Keratinocyte (primary cell): ENCODE results near the gene NUDT6. TPM values are rescaled to one million over a fixed set of nuclear protein-coding genes. Genes with fewer than 3 reads are reported as not detected.

Source experiments
- DNase-seq: peaks from one replicate; pipeline ENCODE4 v3.0.0-alpha.2; 2011; ENCODE audit warnings: low read depth, missing footprints, low spot score
- FAIRE-seq: peaks from 2 replicates; lab custom pipeline; 2011; peaks lifted over from hg19 to GRCh38; lab: Jason Lieb, UNC
- H2AFZ ChIP-seq: 2 replicates; pipeline ENCODE4 v1.6.0; 2012; ENCODE audit warnings: low read length, control low read depth, inconsistent platforms; ENCODE audit not compliant: control insufficient read depth
- H3K27ac ChIP-seq: 2 replicates; pipeline ENCODE4 v1.5.1; 2011; ENCODE audit warnings: low read length; ENCODE audit not compliant: control insufficient read depth, insufficient read depth
- H3K27me3 ChIP-seq: 3 replicates; pipeline ENCODE4 v1.6.0; 2011; ENCODE audit warnings: low read length; ENCODE audit not compliant: control insufficient read depth, insufficient read depth; ENCODE audit errors: extremely low read depth
- H3K36me3 ChIP-seq, 2 experiments: 2 replicates in 1 of 2; 3 replicates in 1 of 2; pipeline ENCODE4 v1.5.1; 2011; ENCODE audit warnings: low read length in 2 of 2, mild to moderate bottlenecking in 1 of 2; ENCODE audit not compliant: control insufficient read depth in 2 of 2, insufficient read depth in 2 of 2; ENCODE audit errors: extremely low read depth in 1 of 2
- H3K4me1 ChIP-seq: 3 replicates; pipeline ENCODE4 v1.5.1; 2011; ENCODE audit warnings: low read length; ENCODE audit not compliant: control insufficient read depth, insufficient read depth; ENCODE audit errors: extremely low read depth
- H3K4me2 ChIP-seq: 3 replicates; pipeline ENCODE4 v1.6.0; 2011; ENCODE audit warnings: low read depth, low read length; ENCODE audit not compliant: control insufficient read depth, insufficient read depth; ENCODE audit errors: extremely low read depth
- H3K4me3 ChIP-seq, 3 experiments: fragments of 200-600 bp in 1 of 3; sonication (generic) in 1 of 3; 2 replicates in 2 of 3; 3 replicates in 1 of 3; pipeline ENCODE4 v1.5.1; 2011 to 2016; ENCODE audit warnings: low read length in 3 of 3, mild to moderate bottlenecking in 3 of 3, control low read depth in 2 of 3, inconsistent platforms in 1 of 3, low read depth in 1 of 3, mixed read lengths in 1 of 3, mixed run types in 1 of 3, moderate library complexity in 1 of 3; ENCODE audit not compliant: control insufficient read depth in 2 of 3, insufficient read depth in 2 of 3; ENCODE audit errors: extremely low read depth in 1 of 3
- H3K79me2 ChIP-seq: 2 replicates; pipeline ENCODE4 v1.6.0; 2012; ENCODE audit warnings: low read length; ENCODE audit not compliant: control insufficient read depth, insufficient read depth
- H3K9ac ChIP-seq: 3 replicates; pipeline ENCODE4 v1.6.0; 2011; ENCODE audit warnings: low read length; ENCODE audit not compliant: control insufficient read depth, insufficient read depth; ENCODE audit errors: extremely low read depth
- H3K9me1 ChIP-seq: 3 replicates; pipeline ENCODE4 v1.6.0; 2011; ENCODE audit warnings: low read length; ENCODE audit not compliant: control insufficient read depth, insufficient read depth; ENCODE audit errors: extremely low read depth
- H3K9me3 ChIP-seq: 2 replicates; pipeline ENCODE4 v1.5.1; 2012; ENCODE audit warnings: low read depth, low read length; ENCODE audit not compliant: control insufficient read depth
- H4K20me1 ChIP-seq: 3 replicates; pipeline ENCODE4 v1.6.0; 2011; ENCODE audit warnings: low read length; ENCODE audit not compliant: control insufficient read depth, insufficient read depth; ENCODE audit errors: extremely low read depth
- CTCF ChIP-seq, 3 experiments: IDR thresholded peaks in 1 of 3; conservative IDR thresholded peaks in 1 of 3; optimal IDR thresholded peaks in 1 of 3; 2 replicates in 2 of 3; 3 replicates in 1 of 3; pipeline versions ENCODE3 to v1.5.1; 2011; ENCODE audit warnings: low read length in 3 of 3, mild to moderate bottlenecking in 3 of 3, moderate library complexity in 2 of 3, control low read depth in 1 of 3, inconsistent platforms in 1 of 3; ENCODE audit not compliant: insufficient read depth in 2 of 3; ENCODE audit errors: extremely low read depth in 1 of 3
- EZH2 ChIP-seq: IDR thresholded peaks from one replicate; pipeline ENCODE4 v1.6.1; 2012; ENCODE audit warnings: inconsistent platforms, mild to moderate bottlenecking, low read length, moderate library complexity
- dilution Hi-C: fragments of 300-500 bp; cut with MboI; formaldehyde crosslinking; loops from one replicate; pipeline ENCODE4 v1.7.0; 2020; ENCODE audit warnings: low sequenced_read_pairs; ENCODE audit not compliant: extremely low pct_ligation_motif_present
- polyA plus RNA-seq, 5 experiments: library from polyadenylated mRNA; depleted of rRNA in 3 of 5; stranded (reverse) in 3 of 5; stranded (forward) in 1 of 5; unstranded in 1 of 5; fragments of >200 nt; gene quantifications; 1 replicate in 1 of 5; 2 replicates in 3 of 5; 3 replicates in 1 of 5; pipeline versions ENCODE4 v1.2.1 to v1.2.3, GENCODE V29; 2011 to 2012; ENCODE audit warnings: missing spikeins in 2 of 5, low read depth in 1 of 5, low replicate concordance in 1 of 5

Gene NUDT6
- polyA plus RNA-seq, 1 donor (not counting 4 experiments of a cell fraction or from before 2014, with no cell fraction given): 6.9 TPM

DNA sequence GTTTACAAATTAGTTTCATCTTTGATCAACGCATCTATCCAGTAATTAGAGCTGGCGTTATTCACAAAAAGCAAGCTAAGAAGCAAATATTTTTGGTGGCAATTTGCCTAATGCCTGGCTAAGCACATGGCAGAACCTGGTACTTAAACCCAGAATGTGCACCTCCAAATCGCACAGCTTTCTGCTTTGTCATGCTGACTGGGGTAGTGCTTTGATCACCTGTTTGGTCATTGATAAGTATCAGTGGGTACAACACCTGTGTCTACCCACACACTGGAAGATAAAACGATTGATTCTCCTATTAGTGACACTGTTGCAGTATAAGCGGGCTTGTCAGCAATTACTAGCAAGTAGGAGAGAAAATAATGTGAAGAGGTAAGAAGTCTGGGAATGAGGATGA, 1.9 kb downstream of the NUDT6 start:
- Histone ChIP-seq H3K4me2 (no peak overlapping the region), H3K27me3 (no peaks in the 10 kb centered on the region)
- FAIRE-seq: no peak

GRCh38 chr4:122917731-122918130, 4.7 kb downstream of the NUDT6 start:
- TF ChIP-seq CTCF (optimal IDR thresholded peaks at IDR 0.05 in 1 of 3, IDR thresholded peaks at IDR 0.05 in 1 of 3, conservative IDR thresholded peaks at IDR 0.05 in 1 of 3; ENCODE audit: extremely low read depth in 1 of 3, insufficient read depth in 2 of 3, low read length in 3 of 3): no peak
- TF ChIP-seq EZH2: no peak

More for the DNA sequence above, 1.9 kb downstream of the NUDT6 start:
- Histone ChIP-seq H3K27ac (no peak overlapping the region), H3K9me3 (no peaks in the 10 kb centered on the region), H4K20me1 (no peaks in the 10 kb centered on the region), H3K9ac (no peak overlapping the region), H2AFZ (no peak overlapping the region), H3K9me1 (no peaks in the 10 kb centered on the region), H3K4me1 (peaks cover 9% of the 10 kb centered on the region), H3K79me2 (peaks cover 26% of the 10 kb centered on the region), H3K4me3 (no peak overlapping the region), H3K36me3 (no peaks in the 10 kb centered on the region)
- dilution Hi-C loops: loop anchor here (25.0 kb wide), 1 partner anchor 158 kb away; no protein-coding TSS in a partner anchor
- no peak for TF ChIP-seq CTCF (optimal IDR thresholded peaks at IDR 0.05 in 1 of 3, IDR thresholded peaks at IDR 0.05 in 1 of 3, conservative IDR thresholded peaks at IDR 0.05 in 1 of 3; ENCODE audit: extremely low read depth in 1 of 3, insufficient read depth in 2 of 3, low read length in 3 of 3)
- TF ChIP-seq EZH2: no peak
- no peak for DNase-seq

More at GRCh38 chr4:122917731-122918130, 4.7 kb downstream of the NUDT6 start:
- H3K4me3 ChIP-seq: no peak overlapping the region
- no peaks in the 10 kb centered on the region for H3K9me1 ChIP-seq
- DNase-seq (no peak), FAIRE-seq (no peak)
- H2AFZ ChIP-seq: no peak overlapping the region
- H3K4me2 ChIP-seq: no peak overlapping the region
- peaks cover 3% of the 10 kb centered on the region for H3K79me2 ChIP-seq
- no peaks in the 10 kb centered on the region for H3K9me3 ChIP-seq
- no peaks in the 10 kb centered on the region for H3K36me3 ChIP-seq
- H3K4me1 ChIP-seq: peaks cover 3% of the 10 kb centered on the region
- no peaks in the 10 kb centered on the region for H3K27me3 ChIP-seq
- H3K9ac ChIP-seq: no peak overlapping the region
- dilution Hi-C loops: loop anchor here (25.0 kb wide), 1 partner anchor 155 kb away; no protein-coding TSS in a partner anchor
- H4K20me1 ChIP-seq: no peaks in the 10 kb centered on the region
- H3K27ac ChIP-seq: no peak overlapping the region
